Nephron (organoid): ENCODE results near the gene CPSF4L.
"Not testable (repeated sequence)": the region's sequence is repeated elsewhere in the genome, so short reads cannot be mapped to it uniquely, and the experiment has no call there.

Source experiments
- H3K27ac Mint-ChIP-seq, 3 experiments: 2 replicates each; pipeline ENCODE4 v1.8.0; 2020; ENCODE audit warnings: mixed read lengths in 3 of 3, mild to moderate bottlenecking in 2 of 3, moderate library complexity in 1 of 3
- H3K27me3 Mint-ChIP-seq: 2 replicates; pipeline ENCODE4 v1.8.0; 2021; ENCODE audit warnings: low read depth, mild to moderate bottlenecking, moderate library complexity, mixed read lengths
- H3K36me3 Mint-ChIP-seq: 2 replicates; pipeline ENCODE4 v1.8.0; 2020; ENCODE audit warnings: low read depth, mixed read lengths
- H3K4me1 Mint-ChIP-seq: 2 replicates; pipeline ENCODE4 v1.8.0; 2020; ENCODE audit warnings: mixed read lengths
- H3K4me3 Mint-ChIP-seq, 3 experiments: 2 replicates each; pipeline ENCODE4 v1.8.0; 2020; ENCODE audit warnings: mild to moderate bottlenecking in 3 of 3, mixed read lengths in 3 of 3, moderate library complexity in 2 of 3
- H3K9me3 Mint-ChIP-seq: 2 replicates; pipeline ENCODE4 v1.8.0; 2020; ENCODE audit warnings: mixed read lengths
- TF ChIP-seq, protein P1 (sequence below), 3 experiments: fragments of 200-600 bp; sonication (generic); IDR thresholded peaks; one replicate each; pipeline ENCODE4 v1.5.0; 2021; ENCODE audit warnings: antibody characterized with exemption in 3 of 3; ENCODE audit not compliant: unreplicated experiment in 3 of 3

CPSF4L gene, protein sequence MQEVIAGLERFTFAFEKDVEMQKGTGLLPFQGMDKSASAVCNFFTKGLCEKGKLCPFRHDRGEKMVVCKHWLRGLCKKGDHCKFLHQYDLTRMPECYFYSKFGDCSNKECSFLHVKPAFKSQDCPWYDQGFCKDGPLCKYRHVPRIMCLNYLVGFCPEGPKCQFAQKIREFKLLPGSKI

DNA sequence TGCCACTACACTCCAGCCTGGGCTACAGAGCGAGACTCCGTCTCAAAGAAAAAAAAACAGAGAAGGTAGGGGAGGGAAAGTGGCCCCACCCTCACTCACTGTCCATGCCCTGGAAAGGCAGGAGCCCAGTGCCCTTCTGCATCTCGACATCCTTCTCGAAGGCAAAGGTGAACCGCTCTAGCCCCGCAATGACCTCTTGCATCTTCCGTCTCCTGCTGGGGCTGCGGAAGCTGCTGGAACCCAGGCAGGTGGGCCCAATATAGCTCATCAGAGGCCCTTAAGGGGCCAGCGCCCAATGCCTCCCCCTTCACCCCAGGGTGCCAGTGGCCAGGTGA, at the start of gene CPSF4L:
Gene CPSF4L, minus strand, starts transcription at position 264 of the 335 bp plus-strand sequence. Its CDS starts 62 bp downstream, at position 202.
- Mint-ChIP-seq H3K4me3 (peak within 1 kb of the TSS in 1 of 3 experiments; percentile 30), H3K27me3 (peaks cover 9% of the 10 kb centered on the region), H3K27ac (peak within 1 kb of the TSS; percentile 74 to 86 (median 77)), H3K4me1 (peaks cover 23% of the 10 kb centered on the region), H3K9me3 (no peaks in the 10 kb centered on the region), H3K36me3 (no peaks in the 10 kb centered on the region)
- TF ChIP-seq, protein P1, sequence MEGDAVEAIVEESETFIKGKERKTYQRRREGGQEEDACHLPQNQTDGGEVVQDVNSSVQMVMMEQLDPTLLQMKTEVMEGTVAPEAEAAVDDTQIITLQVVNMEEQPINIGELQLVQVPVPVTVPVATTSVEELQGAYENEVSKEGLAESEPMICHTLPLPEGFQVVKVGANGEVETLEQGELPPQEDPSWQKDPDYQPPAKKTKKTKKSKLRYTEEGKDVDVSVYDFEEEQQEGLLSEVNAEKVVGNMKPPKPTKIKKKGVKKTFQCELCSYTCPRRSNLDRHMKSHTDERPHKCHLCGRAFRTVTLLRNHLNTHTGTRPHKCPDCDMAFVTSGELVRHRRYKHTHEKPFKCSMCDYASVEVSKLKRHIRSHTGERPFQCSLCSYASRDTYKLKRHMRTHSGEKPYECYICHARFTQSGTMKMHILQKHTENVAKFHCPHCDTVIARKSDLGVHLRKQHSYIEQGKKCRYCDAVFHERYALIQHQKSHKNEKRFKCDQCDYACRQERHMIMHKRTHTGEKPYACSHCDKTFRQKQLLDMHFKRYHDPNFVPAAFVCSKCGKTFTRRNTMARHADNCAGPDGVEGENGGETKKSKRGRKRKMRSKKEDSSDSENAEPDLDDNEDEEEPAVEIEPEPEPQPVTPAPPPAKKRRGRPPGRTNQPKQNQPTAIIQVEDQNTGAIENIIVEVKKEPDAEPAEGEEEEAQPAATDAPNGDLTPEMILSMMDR (IDR thresholded peaks at IDR 0.05; ENCODE audit: unreplicated experiment in 3 of 3) = no peak

DNA sequence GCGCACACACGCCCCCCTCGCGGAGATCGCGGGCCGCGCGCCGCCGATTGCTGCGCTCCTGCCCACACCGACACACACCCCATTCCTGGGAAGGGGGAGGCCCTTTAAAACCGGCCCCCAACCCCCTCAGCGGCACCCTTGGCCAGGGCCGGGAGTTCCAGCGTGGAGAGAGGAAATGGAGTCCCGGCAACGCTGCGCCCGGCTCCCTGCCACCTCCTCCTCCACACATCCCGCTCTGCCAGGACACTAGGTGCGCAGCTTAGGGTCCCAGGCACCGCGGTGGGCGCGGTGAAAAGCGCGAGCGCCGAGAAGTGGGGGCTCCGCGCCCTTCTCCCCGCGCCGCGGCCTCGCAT, 49.7 kb upstream of the CPSF4L start:
- Mint-ChIP-seq H3K4me3 (peak overlapping the region; percentile 95 to 99 (median 98)), H3K9me3 (no peaks in the 10 kb centered on the region), H3K4me1 (peaks cover 40% of the 10 kb centered on the region), H3K27ac (peak overlapping the region; percentile 96 to 100 (median 97)), H3K27me3 (peaks cover 9% of the 10 kb centered on the region), H3K36me3 (peaks cover 10% of the 10 kb centered on the region)
- TF ChIP-seq, protein P1 (IDR thresholded peaks at IDR 0.05; ENCODE audit: unreplicated experiment in 3 of 3) = no peak

DNA sequence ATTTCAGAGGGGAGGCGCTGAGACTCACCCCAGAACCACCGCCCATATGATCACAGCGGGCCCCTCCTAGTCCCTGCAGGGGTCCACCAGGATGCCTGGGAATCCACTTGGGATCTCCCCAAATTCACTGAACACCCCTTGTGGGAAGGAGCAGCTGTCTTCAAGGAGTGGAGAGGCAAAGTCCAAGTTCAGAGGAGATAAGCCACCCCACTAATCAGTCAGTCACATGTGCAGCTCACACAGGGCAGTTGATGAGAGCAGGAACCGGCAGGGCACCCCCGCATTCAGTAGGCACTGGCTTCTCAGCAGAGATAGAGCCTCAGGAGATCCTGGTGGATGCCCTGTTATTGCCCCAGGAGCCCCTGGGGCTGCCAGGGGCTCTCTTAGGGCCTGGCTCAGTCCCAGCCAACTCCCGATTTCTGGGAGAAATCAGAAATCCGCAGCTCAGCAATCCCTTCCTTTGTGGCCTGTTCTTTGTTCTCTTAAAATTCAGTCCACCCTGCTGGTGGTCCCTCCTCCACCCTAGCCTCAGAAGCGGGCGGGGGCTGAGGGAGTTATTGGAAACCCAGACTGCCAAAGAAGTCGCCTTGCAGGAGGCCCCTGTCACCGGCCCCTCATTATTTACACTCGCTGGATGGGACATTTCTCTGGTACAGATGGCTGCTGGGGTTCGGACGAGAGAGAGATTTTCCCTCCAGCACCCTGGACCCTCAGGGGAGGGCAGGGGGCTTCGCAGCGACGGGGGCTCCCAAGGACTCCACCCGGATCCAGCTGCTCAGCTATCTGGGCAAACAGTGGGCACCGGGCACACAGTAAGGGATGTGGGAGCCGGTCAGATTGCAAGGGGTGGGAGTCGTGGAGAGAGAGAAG, 48.3 kb upstream of the CPSF4L start:
- TF ChIP-seq, protein P1 (IDR thresholded peaks at IDR 0.05; ENCODE audit: unreplicated experiment in 3 of 3) = no peak
- peak overlapping the region; percentile 98 to 100 (median 99) for H3K27ac Mint-ChIP-seq
- peaks cover 9% of the 10 kb centered on the region for H3K27me3 Mint-ChIP-seq
- H3K9me3 Mint-ChIP-seq = no peaks in the 10 kb centered on the region
- peaks cover 10% of the 10 kb centered on the region for H3K36me3 Mint-ChIP-seq
- H3K4me1 Mint-ChIP-seq = peaks cover 48% of the 10 kb centered on the region
- peak overlapping the region; percentile 94 to 98 (median 95) for H3K4me3 Mint-ChIP-seq

DNA sequence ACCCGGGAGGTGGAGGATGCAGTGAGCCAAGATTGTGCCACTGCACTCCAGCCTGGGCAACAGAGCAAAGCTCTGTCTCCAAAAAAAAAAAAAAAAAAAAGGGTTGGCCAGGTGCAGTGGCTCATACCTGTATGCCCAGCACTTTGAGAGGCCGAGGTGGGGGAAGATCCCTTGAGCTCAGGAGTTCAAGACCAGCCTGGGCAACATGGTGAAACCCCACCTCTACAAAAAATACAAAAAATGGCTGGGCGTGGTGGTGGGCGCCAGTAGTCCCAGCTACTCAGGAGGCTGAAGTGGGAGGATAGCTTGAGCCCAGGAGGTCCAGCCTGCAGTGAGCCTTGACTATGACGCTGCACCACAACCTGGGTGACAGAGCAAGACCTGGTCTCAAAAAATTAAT, 47.3 kb upstream of the CPSF4L start:
- Mint-ChIP-seq H3K4me1 (peaks cover 57% of the 10 kb centered on the region), H3K27ac (peak overlapping the region in 2 of 3 experiments; percentile 99 to 100), H3K4me3 (peak overlapping the region in 2 of 3 experiments; percentile 76 to 83)
- not testable (repeated sequence) for H3K36me3 Mint-ChIP-seq, H3K9me3 Mint-ChIP-seq, H3K27me3 Mint-ChIP-seq

DNA sequence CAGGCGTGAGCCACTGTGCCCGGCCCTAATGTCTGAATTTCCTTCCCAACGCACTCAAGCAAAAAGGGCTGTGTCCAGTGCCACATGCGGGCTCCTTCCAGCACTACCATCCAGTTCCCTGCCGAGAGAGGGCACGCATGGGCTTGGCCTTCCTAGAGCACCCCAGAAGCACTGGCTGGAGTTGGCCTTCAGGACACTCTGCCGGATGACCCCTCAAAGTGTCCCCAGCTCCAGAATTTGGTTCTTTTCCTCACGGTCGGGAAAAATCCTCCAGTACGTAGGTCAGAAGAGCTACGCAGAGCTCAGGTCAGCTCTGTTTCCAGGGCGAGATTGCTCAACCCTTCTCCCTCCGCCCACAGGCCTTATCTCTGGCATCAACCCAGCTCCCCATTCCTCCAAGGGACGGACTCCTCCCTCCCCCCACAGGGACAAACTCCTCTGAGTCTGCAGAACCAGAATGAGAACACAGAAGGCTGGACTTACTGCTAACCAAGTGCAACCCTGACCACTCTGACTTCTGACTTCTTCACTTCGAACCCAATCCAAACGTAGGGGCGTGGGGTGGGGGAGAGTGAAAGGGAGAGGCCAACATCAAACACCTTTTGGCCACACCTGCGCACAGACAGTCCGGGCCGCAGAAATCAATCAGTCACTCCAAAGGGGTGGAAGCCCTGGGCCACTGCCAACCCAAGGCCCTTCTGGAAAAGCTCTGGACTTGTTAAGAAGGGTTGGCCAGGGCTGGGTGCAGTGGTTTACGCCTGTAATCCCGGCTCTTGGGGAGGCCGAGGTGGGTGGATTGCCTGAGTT, 46.5 kb upstream of the CPSF4L start:
- TF ChIP-seq, protein P1 (IDR thresholded peaks at IDR 0.05; ENCODE audit: unreplicated experiment in 3 of 3) = no peak
- Mint-ChIP-seq H3K27me3 (peaks cover 5% of the 10 kb centered on the region), H3K4me3 (peak overlapping the region; percentile 76 to 84 (median 83)), H3K36me3 (peaks cover 15% of the 10 kb centered on the region), H3K27ac (peak overlapping the region; percentile 92 to 99 (median 97)), H3K4me1 (peaks cover 60% of the 10 kb centered on the region), H3K9me3 (no peaks in the 10 kb centered on the region)

DNA sequence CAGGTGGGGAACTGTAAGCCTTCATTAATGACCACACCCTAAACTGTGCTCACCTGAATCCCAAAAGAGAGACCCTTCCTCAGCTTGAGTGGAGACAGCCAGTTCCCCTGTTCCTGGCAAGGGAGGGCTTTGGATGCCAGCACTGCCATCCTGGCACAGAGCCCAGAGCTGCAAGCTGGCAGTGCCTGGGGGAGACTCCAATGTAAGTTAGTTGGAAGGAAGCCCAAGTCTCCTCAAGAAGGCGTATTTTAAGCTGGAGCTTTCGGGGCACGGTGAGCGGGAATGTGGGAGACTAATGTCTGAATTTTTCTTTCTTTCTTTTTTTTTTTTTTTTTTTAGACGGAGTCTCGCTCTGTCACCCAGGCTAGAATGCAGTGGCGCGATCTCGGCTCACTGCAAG, 45.5 kb upstream of the CPSF4L start:
- Mint-ChIP-seq H3K4me3 (peak overlapping the region; percentile 19 to 78 (median 58)), H3K4me1 (peaks cover 62% of the 10 kb centered on the region), H3K27ac (peak overlapping the region; percentile 59 to 91 (median 89)), H3K9me3 (no peaks in the 10 kb centered on the region), H3K36me3 (peaks cover 16% of the 10 kb centered on the region), H3K27me3 (no peaks in the 10 kb centered on the region)
- TF ChIP-seq, protein P1 (IDR thresholded peaks at IDR 0.05; ENCODE audit: unreplicated experiment in 3 of 3) = no peak
